ENCODE results near the gene BMPR1A.

- no peak for TF ChIP-seq POLR2A (IDR thresholded peaks at IDR 0.05)
- TF ChIP-seq, protein P1, sequence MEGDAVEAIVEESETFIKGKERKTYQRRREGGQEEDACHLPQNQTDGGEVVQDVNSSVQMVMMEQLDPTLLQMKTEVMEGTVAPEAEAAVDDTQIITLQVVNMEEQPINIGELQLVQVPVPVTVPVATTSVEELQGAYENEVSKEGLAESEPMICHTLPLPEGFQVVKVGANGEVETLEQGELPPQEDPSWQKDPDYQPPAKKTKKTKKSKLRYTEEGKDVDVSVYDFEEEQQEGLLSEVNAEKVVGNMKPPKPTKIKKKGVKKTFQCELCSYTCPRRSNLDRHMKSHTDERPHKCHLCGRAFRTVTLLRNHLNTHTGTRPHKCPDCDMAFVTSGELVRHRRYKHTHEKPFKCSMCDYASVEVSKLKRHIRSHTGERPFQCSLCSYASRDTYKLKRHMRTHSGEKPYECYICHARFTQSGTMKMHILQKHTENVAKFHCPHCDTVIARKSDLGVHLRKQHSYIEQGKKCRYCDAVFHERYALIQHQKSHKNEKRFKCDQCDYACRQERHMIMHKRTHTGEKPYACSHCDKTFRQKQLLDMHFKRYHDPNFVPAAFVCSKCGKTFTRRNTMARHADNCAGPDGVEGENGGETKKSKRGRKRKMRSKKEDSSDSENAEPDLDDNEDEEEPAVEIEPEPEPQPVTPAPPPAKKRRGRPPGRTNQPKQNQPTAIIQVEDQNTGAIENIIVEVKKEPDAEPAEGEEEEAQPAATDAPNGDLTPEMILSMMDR (IDR thresholded peaks at IDR 0.05) = no peak
These were observed 101.6 kb downstream of the BMPR1A start for GRCh38 chr10:86858011-86858410.
